ENCODE measurements around the gene IQSEC1.
"Not testable (repeated sequence)": the region's sequence is repeated elsewhere in the genome, so short reads cannot be mapped to it uniquely, and the experiment has no call there.

IQSEC1 gene

DNA sequence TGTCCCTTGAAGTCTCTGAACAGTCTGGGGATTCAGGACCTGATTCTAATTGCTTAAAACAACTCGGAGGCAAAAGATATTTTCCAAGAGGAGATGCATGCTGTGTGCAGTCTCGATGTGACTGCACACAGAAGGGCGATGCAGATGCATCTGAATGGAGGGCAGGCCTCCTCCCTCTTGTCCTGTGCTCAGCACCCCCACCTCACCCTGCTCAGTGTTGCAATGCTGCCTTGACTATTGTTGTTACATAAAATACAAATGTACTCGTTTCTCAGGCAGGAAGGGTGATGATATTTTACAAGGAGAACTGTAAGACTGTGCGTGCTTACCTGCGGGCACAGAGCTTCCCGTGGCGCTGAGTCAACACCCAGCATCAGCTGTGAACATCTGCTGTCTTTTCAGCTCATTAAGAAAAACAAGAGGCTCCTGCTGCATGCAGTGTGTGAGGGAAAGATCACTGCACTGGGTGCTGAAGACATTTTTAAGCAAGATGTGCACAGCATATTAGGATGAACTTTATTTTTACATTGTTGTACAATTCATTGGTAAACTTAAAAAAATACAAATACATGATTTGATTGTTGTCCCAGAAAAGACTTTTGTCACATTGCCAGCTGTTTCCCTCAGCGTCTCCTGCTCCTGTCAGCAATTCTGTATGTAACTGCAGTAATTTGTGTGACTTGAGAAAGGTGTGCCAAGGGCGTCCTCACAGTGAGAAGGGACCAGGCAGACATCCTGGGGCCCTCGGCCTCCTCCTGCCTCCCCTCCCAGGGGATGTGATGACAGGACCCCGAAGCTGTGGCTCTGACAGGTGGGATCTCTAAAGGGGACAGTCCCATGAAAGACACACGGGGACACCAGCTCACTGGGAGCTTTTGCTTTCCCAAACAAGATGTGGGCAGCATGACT is 175.6 kb downstream of the IQSEC1 start:
- FAIRE-seq (no peak), DNase-seq (ENCODE audit: low spot score) (no peak)

DNA sequence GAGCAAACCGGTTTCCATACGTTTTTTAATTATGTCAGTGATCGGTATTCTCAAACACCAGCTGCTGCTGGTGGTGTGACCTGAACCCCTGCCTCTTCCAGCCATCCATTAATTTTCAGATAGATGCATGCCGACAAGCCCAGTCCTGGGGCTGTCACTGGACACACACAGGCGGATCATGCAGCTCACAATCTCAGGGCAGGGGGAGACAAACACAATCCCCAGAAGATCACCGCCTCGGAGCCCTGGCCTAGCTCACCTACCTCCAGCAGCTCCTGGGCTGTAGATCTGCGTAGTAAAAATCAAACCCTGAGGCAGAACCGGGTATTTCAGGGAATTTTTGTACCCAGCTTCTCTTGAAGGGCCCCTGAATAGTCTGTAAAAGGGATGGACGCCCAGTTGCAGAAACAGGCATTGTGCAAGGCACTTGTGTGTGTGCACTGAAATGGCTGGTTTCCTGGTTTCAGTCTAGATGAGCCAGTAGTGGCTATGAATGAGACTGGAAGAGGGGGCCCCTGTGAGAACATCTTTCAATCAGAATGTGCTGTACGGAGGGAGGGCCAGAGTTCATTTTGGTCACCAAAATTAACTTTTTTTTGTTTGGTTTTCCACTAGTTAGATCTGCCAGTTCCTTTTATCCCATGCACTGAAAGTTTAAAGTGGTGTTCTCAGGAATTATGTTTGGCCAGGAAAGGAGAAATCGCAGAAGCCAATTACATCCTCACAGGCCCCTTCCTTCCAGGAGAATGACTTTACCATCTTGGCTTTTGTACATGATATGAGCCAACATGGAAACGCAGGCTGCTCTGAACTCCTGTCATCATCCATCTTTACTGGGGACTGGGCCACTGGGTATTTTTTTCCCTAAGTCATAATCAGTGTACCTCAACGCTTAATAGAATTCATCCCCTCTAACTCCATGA is 176.9 kb downstream of the IQSEC1 start:
- DNase-seq (ENCODE audit: low spot score), result no peak
- FAIRE-seq, result no peak

GRCh38 chr3:12895391-12896062 is 177.7 kb downstream of the IQSEC1 start:
- DNase-seq (ENCODE audit: low spot score), result no peak
- no peak for FAIRE-seq

- DNase-seq (ENCODE audit: low spot score), result peak; percentile 4
- no peak for FAIRE-seq
These were observed 178.6 kb downstream of the IQSEC1 start for GRCh38 chr3:12894629-12895028.

DNA sequence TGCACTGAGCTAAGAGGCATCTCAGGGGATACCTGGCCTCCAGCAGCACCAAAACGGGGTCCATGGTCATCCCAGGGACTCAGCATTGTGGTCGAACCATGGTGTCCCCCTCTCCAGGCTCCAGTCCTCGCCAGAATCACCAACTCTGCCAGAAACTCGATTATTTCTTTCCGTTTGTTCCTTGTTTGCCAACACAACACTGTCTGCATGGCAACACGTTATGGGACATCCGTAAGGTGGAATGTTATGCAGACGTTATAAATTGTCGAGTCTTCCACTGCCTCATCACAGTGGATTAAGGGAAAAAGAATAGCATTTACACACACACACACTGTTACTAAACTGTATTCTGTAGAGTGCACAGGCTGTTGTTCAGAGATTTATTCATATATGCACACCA is 179.4 kb downstream of the IQSEC1 start:
- no peak for DNase-seq (ENCODE audit: low spot score)
- FAIRE-seq, result no peak

DNA sequence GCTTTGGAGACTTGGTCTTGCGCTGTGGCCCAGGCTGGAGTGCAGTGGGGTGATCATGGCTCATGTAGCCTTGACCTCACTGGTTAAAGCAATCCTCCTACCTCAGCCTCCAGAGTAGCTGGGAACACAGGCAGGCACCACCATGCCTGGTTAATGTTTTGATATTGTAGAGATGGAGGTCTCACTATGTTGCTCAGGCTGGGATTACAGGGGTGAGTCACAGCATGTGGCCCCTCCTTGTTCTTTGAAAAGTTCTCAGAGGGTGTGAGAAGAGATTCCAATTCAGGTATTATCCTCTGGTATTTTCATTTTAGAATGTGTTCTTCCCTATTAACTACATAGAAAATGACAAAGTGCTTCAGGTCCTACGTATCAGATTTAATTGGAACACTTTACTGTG is 180.0 kb downstream of the IQSEC1 start:
- FAIRE-seq (no peak), DNase-seq (ENCODE audit: low spot score) (no peak)

DNA sequence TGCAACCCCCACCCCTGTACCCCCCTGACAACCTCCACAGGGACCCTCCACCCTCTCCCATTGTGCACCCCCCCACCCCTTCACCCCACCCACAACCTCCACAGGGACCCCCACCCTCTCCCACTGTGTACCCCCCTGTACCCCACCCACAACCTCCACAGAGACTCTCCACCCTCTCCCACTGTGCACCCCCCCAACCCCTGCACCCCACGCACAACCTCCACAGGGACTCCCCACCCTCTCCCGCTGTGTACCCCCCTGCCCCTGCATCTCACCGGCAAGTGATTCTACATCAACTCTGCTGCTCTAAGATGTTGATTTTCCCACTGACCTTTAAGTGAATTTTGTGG is 180.4 kb downstream of the IQSEC1 start:
- DNase-seq (ENCODE audit: low spot score) (no peak), FAIRE-seq (no peak)

- DNase-seq (ENCODE audit: low spot score), result peak; percentile 47
- no peak for FAIRE-seq
These were observed 181.0 kb downstream of the IQSEC1 start for GRCh38 chr3:12891985-12892839.

GRCh38 chr3:12891391-12891984 is 181.7 kb downstream of the IQSEC1 start:
- no peak for DNase-seq (ENCODE audit: low spot score)
- FAIRE-seq, result no peak

GRCh38 chr3:12890610-12891390 is 182.4 kb downstream of the IQSEC1 start:
- FAIRE-seq (no peak), DNase-seq (ENCODE audit: low spot score) (no peak)

GRCh38 chr3:12886736-12887135 is 186.5 kb downstream of the IQSEC1 start:
- no peak for FAIRE-seq
- no peak for DNase-seq (ENCODE audit: low spot score)

DNA sequence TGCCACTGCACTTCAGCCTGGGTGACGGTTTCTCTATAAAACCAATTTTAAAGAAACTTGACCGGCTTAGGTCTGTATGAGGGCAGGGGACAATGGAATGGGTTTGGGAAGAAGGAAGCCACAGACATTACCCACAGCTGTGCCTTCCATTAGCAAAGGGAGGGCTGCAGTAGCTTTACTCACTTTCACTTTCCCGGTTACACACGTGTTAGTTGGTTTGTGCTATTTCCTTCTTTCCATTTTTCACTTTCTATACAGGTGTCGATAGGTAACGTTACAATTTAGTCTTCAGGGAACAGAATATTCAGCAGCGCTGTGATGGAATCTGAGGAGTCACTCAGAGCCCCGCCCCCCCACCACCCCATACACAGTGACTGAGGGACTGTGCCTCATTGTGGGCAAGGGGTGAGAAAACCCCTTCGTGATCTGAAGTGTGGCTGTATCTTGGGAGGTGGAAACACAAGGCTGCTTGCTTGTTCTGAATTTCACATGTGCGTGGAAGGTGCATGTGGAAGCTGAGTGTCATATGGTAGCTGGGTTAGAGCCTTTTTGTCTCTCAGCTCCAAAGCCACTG is 187.0 kb downstream of the IQSEC1 start:
- no peak for DNase-seq (ENCODE audit: low spot score)
- FAIRE-seq, result no peak

GRCh38 chr3:12885583-12885930 is 187.7 kb downstream of the IQSEC1 start:
- no peak for DNase-seq (ENCODE audit: low spot score)
- FAIRE-seq, result no peak

DNA sequence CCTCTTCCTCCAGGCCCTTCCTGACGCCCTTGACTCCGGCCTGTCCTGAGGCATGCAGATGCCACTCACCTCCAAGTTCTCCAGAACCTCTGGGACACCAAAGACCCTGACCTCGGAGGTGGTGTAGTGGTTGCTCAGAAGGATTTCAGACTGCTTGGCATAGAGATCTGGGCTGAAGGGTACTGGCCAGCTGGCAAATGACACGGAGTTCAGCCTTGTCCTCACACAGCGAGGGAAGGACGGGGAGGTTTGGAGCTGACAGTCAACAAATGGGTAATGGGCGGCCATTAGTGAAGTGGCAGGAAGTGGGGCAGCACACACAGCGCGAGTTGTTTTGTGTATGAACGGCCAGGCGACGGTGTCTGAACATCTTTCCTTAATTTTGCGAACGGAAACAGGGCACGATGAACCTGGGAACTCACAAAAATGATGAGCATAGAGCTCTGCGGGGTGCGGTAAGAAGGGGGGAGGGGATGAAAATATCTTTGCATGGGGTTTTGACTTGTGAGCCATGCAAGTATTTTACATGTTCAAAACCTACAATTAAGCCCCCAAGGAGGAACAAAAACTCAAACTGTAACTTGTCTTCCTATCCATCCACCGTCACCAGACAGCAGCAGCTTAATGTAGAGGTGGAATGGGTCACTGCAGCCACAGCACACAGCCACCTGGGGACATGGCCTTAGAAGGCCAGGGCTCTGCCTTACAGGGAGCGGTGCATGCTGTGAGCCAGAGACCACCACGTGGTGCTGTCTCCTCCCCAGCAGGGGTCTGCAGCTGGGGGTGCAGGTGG is 188.2 kb downstream of the IQSEC1 start:
- DNase-seq (ENCODE audit: low spot score) (no peak), FAIRE-seq (no peak)

DNA sequence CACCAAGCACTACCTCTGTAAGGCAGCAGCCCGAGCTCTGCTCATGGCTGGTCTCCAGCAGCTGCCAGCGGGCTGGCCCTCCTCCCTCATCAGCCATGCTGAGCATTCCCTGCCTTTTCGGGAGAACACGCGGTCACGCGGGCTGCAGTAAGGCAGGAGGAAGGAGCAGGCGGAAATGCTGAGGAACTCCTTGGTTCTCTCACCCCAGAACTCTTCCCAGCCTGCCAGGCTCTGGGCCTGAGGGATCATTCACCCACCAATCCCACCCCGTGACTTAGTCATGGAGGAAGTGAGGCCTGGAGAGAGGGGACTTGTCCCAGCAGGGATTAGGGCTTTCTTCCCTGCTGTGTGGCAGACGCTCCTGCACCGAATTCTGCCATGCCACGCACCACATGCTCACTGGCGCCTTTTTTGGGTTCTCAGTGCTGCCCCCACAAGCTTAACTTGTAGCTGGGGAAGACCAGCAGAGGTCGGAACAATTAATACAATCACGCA is 189.0 kb downstream of the IQSEC1 start:
- FAIRE-seq (no peak), DNase-seq (ENCODE audit: low spot score) (no peak)

GRCh38 chr3:12882336-12883310 is 190.6 kb downstream of the IQSEC1 start:
- FAIRE-seq (no peak), DNase-seq (ENCODE audit: low spot score) (no peak)

DNA sequence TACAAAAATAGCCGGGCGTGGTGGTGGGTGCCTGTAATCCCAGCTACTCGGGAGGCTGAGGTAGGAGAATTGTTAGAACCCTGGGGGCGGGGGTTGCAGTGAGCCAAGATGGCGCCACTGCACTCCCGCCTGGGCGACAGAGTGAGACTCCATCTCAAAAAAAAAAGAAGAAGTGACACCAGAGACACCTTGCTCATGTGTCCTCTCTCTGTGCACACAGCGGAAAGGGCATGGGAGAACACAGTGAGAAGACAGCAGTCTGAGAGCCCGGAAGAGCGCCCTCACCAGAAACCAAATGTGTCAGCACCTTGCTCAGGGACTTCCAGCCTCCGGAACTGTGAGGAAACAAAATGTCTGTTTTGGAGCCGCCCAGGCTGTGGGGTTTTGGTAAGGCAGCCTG is 191.4 kb downstream of the IQSEC1 start:
- FAIRE-seq, result not testable (repeated sequence)

More for the DNA sequence above, 191.4 kb downstream of the IQSEC1 start:
- DNase-seq (ENCODE audit: low spot score), result not testable (repeated sequence)

Measured in RCC 7860 (cell line).